GM19328 (cell line): Measurements from ENCODE around the gene STX11.
"Not testable (repeated sequence)": the region's sequence is repeated elsewhere in the genome, so short reads cannot be mapped to it uniquely, and the experiment has no call there.

Experiments
- ATAC-seq: cut with Tn5 transposase; IDR thresholded peaks from one replicate; pipeline ENCODE4 v1.9.1; 2021; ENCODE audit warnings: mild to moderate bottlenecking, moderate library complexity; ENCODE audit not compliant: unreplicated experiment

The STX11 gene

GRCh38 chr6:144174006-144174405 lies 23.7 kb downstream of the STX11 start:
- no peak for ATAC-seq

GRCh38 chr6:144176043-144176442 lies 25.7 kb downstream of the STX11 start:
- ATAC-seq: no peak

- ATAC-seq: no peak
These were observed 27.4 kb downstream of the STX11 start for GRCh38 chr6:144177726-144178125.

- no peak for ATAC-seq
These were observed 28.0 kb downstream of the STX11 start for GRCh38 chr6:144178323-144178722.

- no peak for ATAC-seq
These were observed 28.9 kb downstream of the STX11 start for GRCh38 chr6:144179237-144179636.

- ATAC-seq: no peak
These were observed 29.5 kb downstream of the STX11 start for GRCh38 chr6:144179828-144180227.

GRCh38 chr6:144180354-144180753 lies 30.0 kb downstream of the STX11 start:
- ATAC-seq: not testable (repeated sequence)

GRCh38 chr6:144181639-144182038 lies 31.3 kb downstream of the STX11 start:
- ATAC-seq: no peak

GRCh38 chr6:144184186-144184585 lies 33.9 kb downstream of the STX11 start:
- ATAC-seq: not testable (repeated sequence)

GRCh38 chr6:144185133-144185836 lies 35.0 kb downstream of the STX11 start:
- ATAC-seq: no peak

- ATAC-seq: no peak
These were observed 36.7 kb downstream of the STX11 start for GRCh38 chr6:144186817-144187625.

GRCh38 chr6:144189351-144189750 lies 39.0 kb downstream of the STX11 start:
- no peak for ATAC-seq

- no peak for ATAC-seq
These were observed 39.8 kb downstream of the STX11 start for GRCh38 chr6:144190080-144190479.

GRCh38 chr6:144190593-144190992 lies 40.3 kb downstream of the STX11 start:
- ATAC-seq: no peak

- ATAC-seq: no peak
These were observed 42.9 kb downstream of the STX11 start for GRCh38 chr6:144193181-144193580.

- ATAC-seq: no peak
These were observed 44.0 kb downstream of the STX11 start for GRCh38 chr6:144194293-144194810.

GRCh38 chr6:144195671-144196270 lies 45.5 kb downstream of the STX11 start:
- ATAC-seq: no peak

- ATAC-seq: no peak
These were observed 47.6 kb downstream of the STX11 start for GRCh38 chr6:144197919-144198318.

- no peak for ATAC-seq
These were observed 52.7 kb downstream of the STX11 start for GRCh38 chr6:144202879-144203468.

- no peak for ATAC-seq
These were observed 60.8 kb downstream of the STX11 start for GRCh38 chr6:144211160-144211559.

- ATAC-seq: no peak
These were observed 63.0 kb downstream of the STX11 start for GRCh38 chr6:144213315-144213714.
